ENCODE results near the gene CCDC6.

The CCDC6 gene

DNA sequence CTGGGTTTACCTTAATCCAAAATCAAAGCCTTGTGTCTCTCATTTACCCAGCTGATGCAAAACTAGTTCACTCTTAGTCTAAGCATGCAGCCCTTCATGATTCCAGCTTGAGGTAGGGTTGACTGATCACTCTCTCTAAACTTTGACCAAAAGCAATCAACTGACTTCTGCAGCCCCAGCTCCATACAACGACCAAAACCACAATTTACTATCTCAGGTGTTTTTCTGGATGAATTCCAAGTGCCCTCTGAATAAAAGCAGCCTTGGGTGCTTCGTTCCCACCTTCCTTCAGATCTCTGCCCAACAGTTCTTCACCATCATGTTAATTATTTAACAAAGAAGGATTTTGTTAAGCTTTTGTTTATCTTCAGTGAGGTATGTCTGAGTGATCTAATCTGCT is 62.6 kb downstream of the CCDC6 start:
- Histone ChIP-seq H2AFZ (ENCODE audit: low read depth) (no peak overlapping the region), H3K4me1 (ENCODE audit: low read depth, poor library complexity, severe bottlenecking) (no peaks in the 10 kb centered on the region), H4K20me1 (ENCODE audit: insufficient read depth) (no peaks in the 10 kb centered on the region), H3K4me3 (IDR thresholded peaks at IDR 0.05; ENCODE audit: insufficient read depth, low read depth, low read length) (no peak overlapping the region), H3K4me2 (no peak overlapping the region), H3K36me3 (ENCODE audit: insufficient read depth) (no peaks in the 10 kb centered on the region), H3K9ac (no peak overlapping the region), H3K27ac (no peak overlapping the region), H3K79me2 (ENCODE audit: insufficient read depth, low read depth) (no peaks in the 10 kb centered on the region), H3K27me3 (ENCODE audit: insufficient read depth, low read depth) (no peaks in the 10 kb centered on the region)
- TF ChIP-seq, protein P1, sequence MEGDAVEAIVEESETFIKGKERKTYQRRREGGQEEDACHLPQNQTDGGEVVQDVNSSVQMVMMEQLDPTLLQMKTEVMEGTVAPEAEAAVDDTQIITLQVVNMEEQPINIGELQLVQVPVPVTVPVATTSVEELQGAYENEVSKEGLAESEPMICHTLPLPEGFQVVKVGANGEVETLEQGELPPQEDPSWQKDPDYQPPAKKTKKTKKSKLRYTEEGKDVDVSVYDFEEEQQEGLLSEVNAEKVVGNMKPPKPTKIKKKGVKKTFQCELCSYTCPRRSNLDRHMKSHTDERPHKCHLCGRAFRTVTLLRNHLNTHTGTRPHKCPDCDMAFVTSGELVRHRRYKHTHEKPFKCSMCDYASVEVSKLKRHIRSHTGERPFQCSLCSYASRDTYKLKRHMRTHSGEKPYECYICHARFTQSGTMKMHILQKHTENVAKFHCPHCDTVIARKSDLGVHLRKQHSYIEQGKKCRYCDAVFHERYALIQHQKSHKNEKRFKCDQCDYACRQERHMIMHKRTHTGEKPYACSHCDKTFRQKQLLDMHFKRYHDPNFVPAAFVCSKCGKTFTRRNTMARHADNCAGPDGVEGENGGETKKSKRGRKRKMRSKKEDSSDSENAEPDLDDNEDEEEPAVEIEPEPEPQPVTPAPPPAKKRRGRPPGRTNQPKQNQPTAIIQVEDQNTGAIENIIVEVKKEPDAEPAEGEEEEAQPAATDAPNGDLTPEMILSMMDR (conservative IDR thresholded peaks at IDR 0.05; ENCODE audit: low read depth, low read length): no peak

DNA sequence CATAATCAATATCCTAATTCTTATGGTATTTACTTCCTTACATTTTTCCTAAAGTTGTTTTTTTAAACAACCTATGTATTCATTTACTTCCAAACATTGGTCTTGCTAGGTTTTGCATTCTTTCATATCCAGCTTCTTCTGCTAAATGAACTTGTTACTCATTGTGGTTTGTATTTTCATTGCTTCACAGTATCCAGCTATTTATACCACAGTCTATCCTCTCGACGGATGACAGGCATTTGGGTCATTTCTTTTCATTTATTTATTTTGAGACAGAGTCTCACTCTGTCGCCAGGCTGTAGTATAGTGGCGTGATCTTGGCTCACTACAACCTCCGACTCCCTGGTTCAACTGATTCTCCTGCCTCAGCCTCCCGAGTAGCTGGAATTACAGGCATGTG is 66.8 kb downstream of the CCDC6 start:
- no peak overlapping the region for H3K9ac ChIP-seq
- peaks cover 5% of the 10 kb centered on the region for H3K4me1 ChIP-seq (ENCODE audit: low read depth, poor library complexity, severe bottlenecking)
- TF ChIP-seq, protein P1 (conservative IDR thresholded peaks at IDR 0.05; ENCODE audit: low read depth, low read length): no peak
- H4K20me1 ChIP-seq (ENCODE audit: insufficient read depth): no peaks in the 10 kb centered on the region
- H3K4me2 ChIP-seq: no peak overlapping the region
- no peaks in the 10 kb centered on the region for H3K79me2 ChIP-seq (ENCODE audit: insufficient read depth, low read depth)
- no peak overlapping the region for H3K4me3 ChIP-seq (IDR thresholded peaks at IDR 0.05; ENCODE audit: insufficient read depth, low read depth, low read length)
- H3K27me3 ChIP-seq (ENCODE audit: insufficient read depth, low read depth): no peaks in the 10 kb centered on the region
- no peak overlapping the region for H3K27ac ChIP-seq
- no peaks in the 10 kb centered on the region for H3K36me3 ChIP-seq (ENCODE audit: insufficient read depth)
- H2AFZ ChIP-seq (ENCODE audit: low read depth): no peak overlapping the region

DNA sequence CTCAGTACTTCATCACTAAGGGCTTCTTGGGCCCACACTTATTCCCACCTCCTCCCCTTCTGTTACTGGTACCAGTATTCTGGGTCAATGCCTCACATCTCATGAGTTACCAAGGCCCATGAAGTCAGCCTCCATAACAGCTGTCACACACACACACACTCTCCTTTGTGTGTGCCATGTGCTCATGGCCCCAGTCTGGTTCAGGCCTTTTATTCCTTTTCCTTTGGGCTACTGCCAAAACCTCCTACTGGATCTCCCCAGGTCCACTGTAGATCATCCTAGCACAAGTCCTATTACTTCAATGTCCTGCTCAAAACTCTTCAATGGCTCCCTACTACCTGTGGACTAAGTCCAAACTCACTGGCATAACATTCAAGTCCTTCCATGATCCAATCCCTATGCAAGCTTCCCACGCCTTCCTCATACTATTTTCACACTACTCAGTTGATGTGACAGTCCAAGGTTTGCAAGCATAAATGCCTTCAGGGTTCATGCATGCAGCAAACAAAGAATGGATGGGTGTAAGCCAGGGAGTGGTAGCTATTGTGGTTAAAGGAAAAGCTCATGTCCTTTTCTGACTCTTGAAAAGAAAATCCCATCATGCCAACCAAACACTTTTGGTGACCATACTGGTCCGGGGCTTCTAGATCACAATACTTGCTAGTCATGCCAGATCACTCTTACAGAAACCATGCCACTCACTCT is 68.1 kb downstream of the CCDC6 start:
- Histone ChIP-seq H3K9ac (no peak overlapping the region), H3K36me3 (ENCODE audit: insufficient read depth) (no peaks in the 10 kb centered on the region), H3K4me1 (ENCODE audit: low read depth, poor library complexity, severe bottlenecking) (peaks cover 12% of the 10 kb centered on the region), H3K27ac (no peak overlapping the region), H4K20me1 (ENCODE audit: insufficient read depth) (no peaks in the 10 kb centered on the region), H2AFZ (ENCODE audit: low read depth) (no peak overlapping the region), H3K79me2 (ENCODE audit: insufficient read depth, low read depth) (no peaks in the 10 kb centered on the region), H3K4me3 (IDR thresholded peaks at IDR 0.05; ENCODE audit: insufficient read depth, low read depth, low read length) (no peak overlapping the region), H3K27me3 (ENCODE audit: insufficient read depth, low read depth) (no peaks in the 10 kb centered on the region), H3K4me2 (no peak overlapping the region)
- TF ChIP-seq, protein P1 (conservative IDR thresholded peaks at IDR 0.05; ENCODE audit: low read depth, low read length): no peak

DNA sequence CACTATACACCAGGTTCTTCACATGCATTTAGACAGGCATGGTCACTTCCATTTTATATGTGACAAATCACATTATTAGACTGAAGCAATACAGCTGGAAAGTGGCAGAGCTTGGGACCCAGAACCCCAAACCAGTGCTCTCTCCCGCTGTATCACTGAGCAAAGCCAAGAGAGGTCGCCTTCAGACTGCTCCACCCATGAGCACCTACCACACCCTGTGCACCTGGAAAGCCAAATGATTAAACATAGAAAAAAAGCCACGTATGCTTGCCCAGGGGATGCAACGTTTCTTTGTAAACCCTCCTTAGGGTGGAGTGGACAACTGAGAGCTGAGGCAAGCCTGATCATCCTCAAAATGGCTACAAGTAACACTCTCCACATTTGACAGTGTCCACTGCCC is 72.5 kb downstream of the CCDC6 start:
- H3K4me1 ChIP-seq (ENCODE audit: low read depth, poor library complexity, severe bottlenecking): peaks cover 18% of the 10 kb centered on the region
- no peak overlapping the region for H3K27ac ChIP-seq
- no peaks in the 10 kb centered on the region for H3K79me2 ChIP-seq (ENCODE audit: insufficient read depth, low read depth)
- H3K4me3 ChIP-seq (IDR thresholded peaks at IDR 0.05; ENCODE audit: insufficient read depth, low read depth, low read length): no peak overlapping the region
- H3K4me2 ChIP-seq: no peak overlapping the region
- no peak overlapping the region for H2AFZ ChIP-seq (ENCODE audit: low read depth)
- TF ChIP-seq, protein P1 (conservative IDR thresholded peaks at IDR 0.05; ENCODE audit: low read depth, low read length): no peak
- no peaks in the 10 kb centered on the region for H3K27me3 ChIP-seq (ENCODE audit: insufficient read depth, low read depth)
- no peaks in the 10 kb centered on the region for H4K20me1 ChIP-seq (ENCODE audit: insufficient read depth)
- no peak overlapping the region for H3K9ac ChIP-seq
- H3K36me3 ChIP-seq (ENCODE audit: insufficient read depth): no peaks in the 10 kb centered on the region

Data from KMS-11 (cell line).